Neural cell (in vitro differentiated cells): ENCODE data around the gene PDK2. TPM values are rescaled to one million over a fixed set of nuclear protein-coding genes. Genes with fewer than 3 reads are reported as not detected.

Experiments used
- H2AFZ ChIP-seq: fragments of 200-600, 300-800 bp; sonication (generic), shearing (Covaris generic); 2 replicates; pipeline ENCODE4 v1.6.0; 2014; ENCODE audit warnings: low read depth, mild to moderate bottlenecking, antibody characterized with exemption, low read length, moderate library complexity
- H3F3A ChIP-seq: fragments of 200-600 bp; shearing (Covaris generic); 2 replicates; pipeline ENCODE4 v1.6.1; 2016; ENCODE audit warnings: mild to moderate bottlenecking, moderate library complexity, mixed read lengths, antibody characterized with exemption, low read length; ENCODE audit not compliant: insufficient read depth, poor library complexity, severe bottlenecking
- H3K27ac ChIP-seq: fragments of 200-600, 300-800 bp; sonication (generic), shearing (Covaris generic); 2 replicates; pipeline ENCODE4 v1.5.1; 2014; ENCODE audit warnings: mild to moderate bottlenecking, low read length, moderate library complexity
- H3K27me3 ChIP-seq: fragments of 300-800, 200-600 bp; sonication (generic), shearing (Covaris generic); 2 replicates; pipeline ENCODE4 v1.6.0; 2014; ENCODE audit warnings: mild to moderate bottlenecking, low read depth, low read length, moderate library complexity; ENCODE audit not compliant: insufficient read depth
- H3K36me3 ChIP-seq: fragments of 300-800, 200-600 bp; sonication (generic), shearing (Covaris generic); 2 replicates; pipeline ENCODE4 v1.5.1; 2014; ENCODE audit warnings: mild to moderate bottlenecking, antibody characterized with exemption, low read length, moderate library complexity; ENCODE audit not compliant: insufficient read depth
- H3K4me2 ChIP-seq: fragments of 300-800, 200-600 bp; sonication (generic), shearing (Covaris generic); 2 replicates; pipeline ENCODE4 v1.6.0; 2014; ENCODE audit warnings: mild to moderate bottlenecking, low read length
- H3K4me3 ChIP-seq: fragments of 300-800, 200-600 bp; sonication (generic), shearing (Covaris generic); 2 replicates; pipeline ENCODE4 v1.5.1; 2014; ENCODE audit warnings: mild to moderate bottlenecking, low read length, moderate library complexity
- H3K79me2 ChIP-seq: fragments of 200-600 bp; shearing (Covaris generic); replicated peaks from 2 replicates; pipeline ENCODE4 v1.6.0; 2014; ENCODE audit warnings: mild to moderate bottlenecking, low read length, moderate library complexity; ENCODE audit not compliant: insufficient read depth
- H3K9ac ChIP-seq: fragments of 300-800, 200-600 bp; sonication (generic), shearing (Covaris generic); 2 replicates; pipeline ENCODE4 v1.6.1; 2016; ENCODE audit warnings: mild to moderate bottlenecking, low read length, mixed read lengths
- H3K9me2 ChIP-seq: fragments of 200-600 bp; shearing (Covaris generic); 2 replicates; pipeline ENCODE4 v1.6.1; 2016; ENCODE audit warnings: mild to moderate bottlenecking, low read length, mixed read lengths; ENCODE audit not compliant: insufficient read depth
- H3K9me3 ChIP-seq: fragments of 200-600, 300-800 bp; sonication (generic), shearing (Covaris generic); 2 replicates; pipeline ENCODE4 v1.6.1; 2016; ENCODE audit warnings: mild to moderate bottlenecking, mixed run types, low read length, moderate library complexity, mixed read lengths
- H4K20me1 ChIP-seq: fragments of 200-600 bp; shearing (Covaris generic); 2 replicates; pipeline ENCODE4 v1.6.1; 2016; ENCODE audit warnings: mild to moderate bottlenecking, mixed run types; ENCODE audit not compliant: insufficient read depth
- CTCF ChIP-seq: fragments of 450-650 bp; IDR thresholded peaks from 2 replicates; pipeline ENCODE4 v1.5.1; 2014; ENCODE audit warnings: antibody characterized with exemption, mild to moderate bottlenecking, moderate library complexity; ENCODE audit not compliant: poor library complexity, severe bottlenecking
- EP300 ChIP-seq: fragments of 450-650 bp; conservative IDR thresholded peaks from 2 replicates; pipeline ENCODE4 v1.6.1; 2014; ENCODE audit warnings: antibody characterized with exemption, mild to moderate bottlenecking, moderate library complexity; ENCODE audit not compliant: poor library complexity, severe bottlenecking
- EZH2 ChIP-seq: fragments of 200-600, 300-800 bp; shearing (Covaris generic), sonication (generic); IDR thresholded peaks from 2 replicates; pipeline ENCODE4 v1.6.1; 2014; ENCODE audit warnings: antibody characterized with exemption, low read length, borderline replicate concordance, mild to moderate bottlenecking; ENCODE audit not compliant: insufficient read depth, poor library complexity, severe bottlenecking
- MXI1 ChIP-seq: fragments of 450-650 bp; conservative IDR thresholded peaks from 2 replicates; pipeline ENCODE4 v1.6.1; 2014; ENCODE audit warnings: antibody characterized with exemption, mild to moderate bottlenecking; ENCODE audit not compliant: poor library complexity, severe bottlenecking
- POLR2AphosphoS5 ChIP-seq: IDR thresholded peaks from 2 replicates; pipeline ENCODE4 v1.6.1; 2012
- RAD21 ChIP-seq: fragments of 450-650 bp; conservative IDR thresholded peaks from 2 replicates; pipeline ENCODE4 v1.6.1; 2014; ENCODE audit warnings: antibody characterized with exemption, mild to moderate bottlenecking, moderate library complexity
- REST ChIP-seq: IDR thresholded peaks from 2 replicates; pipeline ENCODE4 v1.6.1; 2012; ENCODE audit warnings: borderline replicate concordance
- SMC3 ChIP-seq: fragments of 450-650 bp; conservative IDR thresholded peaks from 2 replicates; pipeline ENCODE4 v1.6.1; 2014; ENCODE audit warnings: antibody characterized with exemption, mild to moderate bottlenecking, moderate library complexity; ENCODE audit not compliant: poor library complexity
- TAF1 ChIP-seq: IDR thresholded peaks from 2 replicates; pipeline ENCODE4 v1.6.1; 2012; ENCODE audit warnings: low read depth
- polyA plus RNA-seq: library from polyadenylated mRNA; depleted of rRNA; stranded (reverse); fragments of >200 nt; gene quantifications from 2 replicates; pipeline ENCODE4 v1.2.3, GENCODE V29; 2014

PDK2 gene
- polyA plus RNA-seq, 1 donor from 2014 or later: 36.2 TPM

GRCh38 chr17:50094243-50094752 lies 853 bp upstream of the PDK2 start:
- no peaks in the 10 kb centered on the region for H4K20me1 ChIP-seq
- TF ChIP-seq TAF1: peak; percentile 45
- peak; percentile 86 for TF ChIP-seq SMC3
- no peak for TF ChIP-seq MXI1
- TF ChIP-seq CTCF: peak; percentile 94
- TF ChIP-seq REST: peak; percentile 68
- TF ChIP-seq EZH2: no peak
- peak; percentile 73 for TF ChIP-seq RAD21
- TF ChIP-seq POLR2AphosphoS5: peak; percentile 49
- TF ChIP-seq EP300: no peak
- H2AFZ ChIP-seq: peak overlapping the region; percentile 15
- H3K9me2 ChIP-seq: no peaks in the 10 kb centered on the region
- H3K4me2 ChIP-seq: peak overlapping the region; percentile 91
- no peaks in the 10 kb centered on the region for H3F3A ChIP-seq
- H3K79me2 ChIP-seq: peaks cover 9% of the 10 kb centered on the region
- peak overlapping the region; percentile 97 for H3K4me3 ChIP-seq
- no peaks in the 10 kb centered on the region for H3K36me3 ChIP-seq
- peak overlapping the region; percentile 66 for H3K9ac ChIP-seq
- peak overlapping the region; percentile 83 for H3K27ac ChIP-seq
- H3K27me3 ChIP-seq: no peaks in the 10 kb centered on the region
- H3K9me3 ChIP-seq: no peaks in the 10 kb centered on the region

- H3F3A ChIP-seq: no peaks in the 10 kb centered on the region
- H3K79me2 ChIP-seq: peaks cover 9% of the 10 kb centered on the region
- H3K9ac ChIP-seq: peak overlapping the region; percentile 78
- no peaks in the 10 kb centered on the region for H3K27me3 ChIP-seq
- H3K4me2 ChIP-seq: peak overlapping the region; percentile 72
- peak overlapping the region; percentile 97 for H3K4me3 ChIP-seq
- peak overlapping the region; percentile 43 for H3K27ac ChIP-seq
- H3K9me2 ChIP-seq: no peaks in the 10 kb centered on the region
- peak overlapping the region; percentile 84 for H2AFZ ChIP-seq
- no peaks in the 10 kb centered on the region for H4K20me1 ChIP-seq
- TF ChIP-seq EP300 (no peak), RAD21 (no peak), EZH2 (no peak), POLR2AphosphoS5 (no peak), CTCF (no peak), MXI1 (no peak), SMC3 (no peak), REST (no peak), TAF1 (no peak)
- no peaks in the 10 kb centered on the region for H3K36me3 ChIP-seq
- H3K9me3 ChIP-seq: no peaks in the 10 kb centered on the region
These were observed 481 bp downstream of the PDK2 start for GRCh38 chr17:50095626-50096037.
